ENCODE measurements around the gene PTCH2. TPM values are rescaled to one million over a fixed set of nuclear protein-coding genes. Genes with fewer than 3 reads are reported as not detected.

Gene PTCH2
- total RNA-seq, 2 donors from 2014 or later: 1.5 to 1.6 TPM

- Histone ChIP-seq H3K27me3 (ENCODE audit: control insufficient read depth, insufficient read depth, low read length, poor library complexity, severe bottlenecking) (no peaks in the 10 kb centered on the region), H3K4me1 (ENCODE audit: control insufficient read depth, insufficient read depth, low read length) (no peaks in the 10 kb centered on the region), H3K36me3 (ENCODE audit: control insufficient read depth, insufficient read depth, low read length) (peaks cover 53% of the 10 kb centered on the region), H3K9me3 (ENCODE audit: control insufficient read depth, low read length) (peaks cover 61% of the 10 kb centered on the region), H3K4me3 (ENCODE audit: low read length) (no peak overlapping the region), H3K27ac (ENCODE audit: low read depth, low read length) (no peak overlapping the region), H3K9ac (ENCODE audit: extremely low read depth, low read length, poor library complexity, severe bottlenecking) (no peak overlapping the region)
- WGBS, 2 experiments (ENCODE audit: insufficient coverage in 1 of 2, insufficient read length in 1 of 2): 98 to 100% methylated on average over 1 to 4 of the region's 6 CpGs
- peaks cover 66% of the 10 kb centered on the region for H3K9me3 Mint-ChIP-seq
- no peak overlapping the region for H3K4me3 Mint-ChIP-seq
- TF ChIP-seq CTCF (conservative IDR thresholded peaks at IDR 0.05): no peak
- H3K27me3 Mint-ChIP-seq (ENCODE audit: insufficient read depth): no peaks in the 10 kb centered on the region
- H3K36me3 Mint-ChIP-seq (ENCODE audit: low read depth): peaks cover 75% of the 10 kb centered on the region
- no peak for DNase-seq
- H3K27ac Mint-ChIP-seq: no peak overlapping the region
- H3K4me1 Mint-ChIP-seq: no peaks in the 10 kb centered on the region
Observed at GRCh38 chr1:44885406-44885805, 42.4 kb upstream of the PTCH2 start.

- Mint-ChIP-seq H3K4me3 (no peak overlapping the region), H3K36me3 (ENCODE audit: low read depth) (peaks cover 77% of the 10 kb centered on the region), H3K9me3 (peaks cover 60% of the 10 kb centered on the region), H3K27ac (no peak overlapping the region), H3K4me1 (no peaks in the 10 kb centered on the region), H3K27me3 (ENCODE audit: insufficient read depth) (no peaks in the 10 kb centered on the region)
- no peak overlapping the region for H3K27ac ChIP-seq (ENCODE audit: low read depth, low read length)
- no peak overlapping the region for H3K9ac ChIP-seq (ENCODE audit: extremely low read depth, low read length, poor library complexity, severe bottlenecking)
- H3K36me3 ChIP-seq (ENCODE audit: control insufficient read depth, insufficient read depth, low read length): peaks cover 51% of the 10 kb centered on the region
- H3K4me3 ChIP-seq (ENCODE audit: low read length): no peak overlapping the region
- 53 to 88% methylated on average over 2 of the region's 2 CpGs for WGBS, 2 experiments (ENCODE audit: insufficient coverage in 1 of 2, insufficient read length in 1 of 2)
- no peaks in the 10 kb centered on the region for H3K27me3 ChIP-seq (ENCODE audit: control insufficient read depth, insufficient read depth, low read length, poor library complexity, severe bottlenecking)
- no peak for DNase-seq
- H3K9me3 ChIP-seq (ENCODE audit: control insufficient read depth, low read length): peaks cover 54% of the 10 kb centered on the region
- TF ChIP-seq CTCF (conservative IDR thresholded peaks at IDR 0.05): no peak
- no peaks in the 10 kb centered on the region for H3K4me1 ChIP-seq (ENCODE audit: control insufficient read depth, insufficient read depth, low read length)
Observed at GRCh38 chr1:44884746-44885145, 41.7 kb upstream of the PTCH2 start.

- H3K4me3 Mint-ChIP-seq: no peak overlapping the region
- peaks cover 67% of the 10 kb centered on the region for H3K36me3 Mint-ChIP-seq (ENCODE audit: low read depth)
- peaks cover 32% of the 10 kb centered on the region for H3K36me3 ChIP-seq (ENCODE audit: control insufficient read depth, insufficient read depth, low read length)
- no peaks in the 10 kb centered on the region for H3K4me1 ChIP-seq (ENCODE audit: control insufficient read depth, insufficient read depth, low read length)
- H3K9me3 Mint-ChIP-seq: peaks cover 28% of the 10 kb centered on the region
- WGBS, 2 experiments (ENCODE audit: insufficient coverage in 1 of 2, insufficient read length in 1 of 2): 92 to 98% methylated on average over 4 to 7 of the region's 7 CpGs
- H3K4me1 Mint-ChIP-seq: peaks cover 4% of the 10 kb centered on the region
- no peaks in the 10 kb centered on the region for H3K27me3 Mint-ChIP-seq (ENCODE audit: insufficient read depth)
- H3K27ac Mint-ChIP-seq: no peak overlapping the region
- H3K9ac ChIP-seq (ENCODE audit: extremely low read depth, low read length, poor library complexity, severe bottlenecking): no peak overlapping the region
- no peak overlapping the region for H3K27ac ChIP-seq (ENCODE audit: low read depth, low read length)
- no peaks in the 10 kb centered on the region for H3K27me3 ChIP-seq (ENCODE audit: control insufficient read depth, insufficient read depth, low read length, poor library complexity, severe bottlenecking)
- no peak for TF ChIP-seq CTCF (conservative IDR thresholded peaks at IDR 0.05)
- no peak for DNase-seq
- no peak overlapping the region for H3K4me3 ChIP-seq (ENCODE audit: low read length)
- peaks cover 28% of the 10 kb centered on the region for H3K9me3 ChIP-seq (ENCODE audit: control insufficient read depth, low read length)
Observed at GRCh38 chr1:44881011-44881632, 38.1 kb upstream of the PTCH2 start.

Data from endodermal cell (in vitro differentiated cells).